Measurements from ENCODE around the gene RANBP10.

GRCh38 chr16:67703626-67704025 is 102.7 kb downstream of the RANBP10 start:
- TF ChIP-seq POLR2A (IDR thresholded peaks at IDR 0.05; ENCODE audit: low read length) (no peak), GATA1 (IDR thresholded peaks at IDR 0.05; ENCODE audit: low read depth, low read length) (no peak)
